Measurements from ENCODE around the gene RAB40AL.

DNA sequence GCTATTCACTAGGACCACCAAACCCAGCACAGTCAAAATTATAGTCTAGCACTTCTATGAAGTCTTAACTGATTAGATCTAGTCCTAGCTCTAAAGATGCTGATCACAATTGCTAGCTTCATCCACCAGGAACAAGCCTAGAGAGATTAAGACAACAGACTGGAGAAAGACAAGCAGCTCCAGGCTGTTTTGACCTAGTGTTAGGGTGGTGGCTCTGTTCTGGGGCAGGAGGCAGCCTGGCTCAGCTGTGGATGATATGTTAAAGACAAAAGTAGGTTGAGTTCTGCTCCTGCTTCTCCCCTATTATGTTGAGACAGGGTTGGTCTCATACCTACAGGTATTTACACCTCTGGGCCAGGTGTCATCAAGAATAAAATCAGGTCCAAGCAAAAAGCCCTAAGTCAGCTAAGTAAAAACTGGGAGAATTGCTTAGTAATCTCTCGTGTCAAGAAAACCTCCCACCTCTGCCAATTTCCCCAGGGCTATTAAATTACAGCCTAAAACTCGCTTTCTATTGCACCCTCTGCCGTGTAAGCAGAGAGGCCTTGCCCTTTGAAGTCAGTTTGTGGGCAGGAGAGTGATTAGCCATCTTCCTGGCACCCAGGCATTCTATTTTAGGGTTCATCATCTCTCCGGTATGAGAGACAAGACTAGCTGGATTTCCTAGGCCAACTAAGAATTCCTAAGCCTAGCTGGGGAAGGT, 39.9 kb downstream of the RAB40AL start:
- TF ChIP-seq, protein P1, sequence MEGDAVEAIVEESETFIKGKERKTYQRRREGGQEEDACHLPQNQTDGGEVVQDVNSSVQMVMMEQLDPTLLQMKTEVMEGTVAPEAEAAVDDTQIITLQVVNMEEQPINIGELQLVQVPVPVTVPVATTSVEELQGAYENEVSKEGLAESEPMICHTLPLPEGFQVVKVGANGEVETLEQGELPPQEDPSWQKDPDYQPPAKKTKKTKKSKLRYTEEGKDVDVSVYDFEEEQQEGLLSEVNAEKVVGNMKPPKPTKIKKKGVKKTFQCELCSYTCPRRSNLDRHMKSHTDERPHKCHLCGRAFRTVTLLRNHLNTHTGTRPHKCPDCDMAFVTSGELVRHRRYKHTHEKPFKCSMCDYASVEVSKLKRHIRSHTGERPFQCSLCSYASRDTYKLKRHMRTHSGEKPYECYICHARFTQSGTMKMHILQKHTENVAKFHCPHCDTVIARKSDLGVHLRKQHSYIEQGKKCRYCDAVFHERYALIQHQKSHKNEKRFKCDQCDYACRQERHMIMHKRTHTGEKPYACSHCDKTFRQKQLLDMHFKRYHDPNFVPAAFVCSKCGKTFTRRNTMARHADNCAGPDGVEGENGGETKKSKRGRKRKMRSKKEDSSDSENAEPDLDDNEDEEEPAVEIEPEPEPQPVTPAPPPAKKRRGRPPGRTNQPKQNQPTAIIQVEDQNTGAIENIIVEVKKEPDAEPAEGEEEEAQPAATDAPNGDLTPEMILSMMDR (optimal IDR thresholded peaks at IDR 0.05 in 1 of 3, IDR thresholded peaks at IDR 0.05 in 1 of 3, conservative IDR thresholded peaks at IDR 0.05 in 1 of 3; ENCODE audit: extremely low read depth in 1 of 3, insufficient read depth in 2 of 3, low read length in 3 of 3), result no peak
- no peak for TF ChIP-seq EZH2 (IDR thresholded peaks at IDR 0.05; ENCODE audit: low read length)

Measured in keratinocyte (primary cell).